GM23248 (cell line): ENCODE results near the gene PRIMPOL.

Experiments used
- EZH2 ChIP-seq: fragments of 200-600 bp; sonication (generic); IDR thresholded peaks from 2 replicates; pipeline ENCODE4 v1.6.1; 2018; ENCODE audit warnings: antibody characterized with exemption, mild to moderate bottlenecking; ENCODE audit not compliant: insufficient read depth, poor library complexity, severe bottlenecking
- EZH2phosphoT487 ChIP-seq: fragments of 200-600 bp; sonication (generic); IDR thresholded peaks from 2 replicates; pipeline ENCODE4 v1.6.1; 2018; ENCODE audit warnings: antibody characterized with exemption, moderate library complexity, mild to moderate bottlenecking, low read depth; ENCODE audit not compliant: insufficient read depth

DNA sequence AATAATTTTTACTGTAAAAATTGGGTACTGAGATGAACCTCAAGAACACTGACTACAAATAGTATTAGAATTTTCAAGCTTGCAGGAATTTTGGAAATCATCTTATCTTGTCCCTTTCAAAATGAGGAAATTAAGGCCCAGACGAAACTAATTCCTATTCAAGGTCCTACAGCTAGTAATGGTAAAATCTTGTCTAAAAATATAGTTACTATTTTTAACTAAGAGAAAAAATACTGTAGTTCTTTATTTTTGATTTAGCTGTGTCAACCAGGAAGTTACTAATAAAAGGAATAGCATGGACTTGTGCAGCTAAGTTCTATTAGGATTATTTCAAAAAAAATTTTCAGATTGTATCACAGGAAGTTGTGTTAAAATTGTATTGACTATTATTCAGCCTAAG lies 12.7 kb downstream of the PRIMPOL start:
- TF ChIP-seq EZH2: no peak
- TF ChIP-seq EZH2phosphoT487: no peak
